Left renal cortex interstitium (tissue), 4 donors: ENCODE data around the gene OOSP2. TPM values are rescaled to one million over a fixed set of nuclear protein-coding genes. Genes with fewer than 3 reads are reported as not detected.
"Not testable (repeated sequence)": the region's sequence is repeated elsewhere in the genome, so short reads cannot be mapped to it uniquely, and the experiment has no call there.

ENCODE experiments used
- DNase-seq, 4 donors: peaks; one replicate each; pipeline ENCODE4 v3.0.0-alpha.2; 2013; ENCODE audit warnings: low read depth in 4 of 4, low spot score in 2 of 4, missing footprints in 1 of 4
- polyA plus RNA-seq, 4 donors: library from polyadenylated mRNA; unstranded; fragments of 120-200 nt; gene quantifications; one replicate each; pipeline ENCODE4 v1.2.1, GENCODE V29; 2013; ENCODE audit not compliant: insufficient read length in 4 of 4

Gene OOSP2
- not detected for polyA plus RNA-seq

DNA sequence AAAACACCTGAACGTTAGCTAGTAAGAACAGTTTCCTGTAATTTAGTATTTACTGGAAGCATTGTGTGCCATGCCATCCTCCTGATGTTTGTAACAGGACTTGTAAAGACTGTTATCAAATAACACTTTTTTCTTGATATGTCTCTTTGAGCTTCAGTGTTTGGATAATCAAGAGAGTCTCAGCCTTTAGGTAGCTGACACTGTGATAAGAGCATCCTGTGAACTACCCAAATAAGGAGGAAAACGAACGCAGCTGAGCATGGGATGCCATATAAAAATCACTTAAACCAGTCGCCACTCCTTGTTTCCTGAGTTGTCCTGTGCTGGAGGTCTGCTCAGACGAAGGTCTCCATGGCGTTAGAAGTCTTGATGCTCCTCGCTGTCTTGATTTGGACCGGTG, at the start of gene OOSP2:
Gene OOSP2, plus strand, starts transcription at position 301 of the 400 bp plus-strand sequence. Its CDS starts 51 bp downstream, at position 352.
- DNase-seq = no peak

- no peak for DNase-seq
These were observed 49.8 kb upstream of the OOSP2 start for GRCh38 chr11:59990421-59990820.

DNA sequence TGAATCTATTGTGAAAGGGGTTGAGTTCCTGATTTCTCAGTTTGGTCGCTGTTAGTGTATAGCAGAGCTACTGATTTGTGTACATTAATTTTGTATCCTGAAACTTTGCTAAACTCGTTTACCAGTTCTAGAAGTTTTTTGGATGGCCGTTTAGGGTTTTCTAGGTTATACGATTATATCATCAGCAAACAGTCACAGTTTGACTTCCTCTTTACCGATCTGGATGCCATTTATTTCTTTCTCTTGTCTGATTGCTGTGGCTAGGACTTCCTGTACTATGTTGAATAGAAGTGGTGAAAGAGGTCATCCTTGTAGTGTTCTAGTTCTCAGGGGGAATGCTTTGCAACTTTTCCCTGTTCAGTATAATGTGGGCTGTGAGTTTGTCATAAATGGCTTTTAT, 47.8 kb upstream of the OOSP2 start:
- DNase-seq = no peak

- no peak for DNase-seq
These were observed 42.4 kb upstream of the OOSP2 start for GRCh38 chr11:59997800-59998199.

- no peak for DNase-seq
These were observed 40.5 kb upstream of the OOSP2 start for GRCh38 chr11:59999691-60000090.

GRCh38 chr11:60003729-60004128, 36.5 kb upstream of the OOSP2 start:
- DNase-seq = no peak

- DNase-seq = no peak
These were observed 34.8 kb upstream of the OOSP2 start for GRCh38 chr11:60005360-60005759.

DNA sequence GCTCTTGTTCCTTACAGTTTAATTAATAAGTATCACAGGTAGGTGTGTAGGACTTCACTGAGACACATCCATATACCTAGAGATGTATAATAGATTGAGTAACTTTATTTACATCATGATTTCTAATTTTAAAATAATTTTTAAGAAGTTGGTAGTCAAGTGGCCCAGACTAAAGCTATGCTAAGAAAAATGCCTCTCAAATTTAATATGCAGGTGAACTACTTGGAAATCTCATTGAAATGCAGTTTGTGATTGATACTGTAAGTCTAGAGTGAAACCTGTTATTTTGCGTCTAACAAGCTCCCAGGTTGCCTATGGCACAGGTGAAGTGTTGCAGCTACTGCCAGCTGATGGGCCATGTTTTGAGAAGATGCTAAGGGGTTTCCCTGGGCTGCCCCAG, 23.3 kb upstream of the OOSP2 start, which contains the start of gene OOSP4B:
Gene OOSP4B, plus strand, starts transcription at position 301 of the 400 bp plus-strand sequence.
- no peak for DNase-seq

DNA sequence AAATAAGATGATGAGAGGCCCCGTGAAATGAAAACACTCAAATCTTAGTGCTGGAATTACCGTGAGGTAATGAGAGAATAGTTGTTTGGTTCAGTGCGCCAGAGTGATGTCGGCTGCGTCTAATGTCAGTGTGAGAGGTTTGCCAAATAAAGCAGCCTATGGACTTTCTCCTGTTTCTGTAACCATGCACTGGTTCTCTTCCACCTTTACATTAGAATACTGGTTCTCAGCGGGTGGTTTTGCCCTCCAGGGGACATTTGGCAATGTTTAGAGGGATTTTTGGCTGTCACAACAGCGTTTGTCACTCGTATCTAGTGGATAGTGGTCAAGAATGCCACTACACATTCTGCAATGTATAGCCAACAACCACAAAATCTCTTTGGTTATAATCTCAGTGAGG, 22.2 kb upstream of the OOSP2 start:
- no peak for DNase-seq

GRCh38 chr11:60020376-60020775, 19.8 kb upstream of the OOSP2 start:
- DNase-seq = not testable (repeated sequence)

DNA sequence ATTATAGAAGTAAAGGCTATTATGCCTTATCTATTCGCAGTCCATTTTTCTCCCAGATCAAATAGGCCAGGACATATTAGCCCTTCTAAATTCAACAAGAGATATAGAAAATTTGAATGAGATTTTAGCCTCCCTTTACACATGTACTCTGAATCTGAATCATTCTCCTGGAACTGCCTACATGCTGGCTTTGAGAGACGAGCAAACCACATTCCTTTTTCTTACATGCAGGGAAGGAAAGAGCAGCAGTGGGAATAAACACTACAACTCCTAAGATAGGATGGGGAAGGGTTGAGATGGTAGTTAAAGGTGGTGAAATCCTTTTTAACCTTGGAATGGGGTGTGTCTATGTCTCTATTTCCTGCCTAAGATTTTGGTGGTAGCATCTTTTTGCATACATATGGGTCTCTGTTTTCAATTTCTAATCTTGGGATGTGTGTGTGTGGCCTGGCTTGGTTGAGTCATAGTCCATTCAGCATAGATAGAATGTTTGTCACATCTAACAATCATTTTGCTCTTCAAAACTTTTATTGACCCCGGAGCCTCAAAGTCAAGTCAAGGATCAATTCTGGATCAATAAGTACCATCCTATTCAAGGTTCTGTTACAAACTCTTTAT, 11.1 kb upstream of the OOSP2 start:
- DNase-seq = no peak

GRCh38 chr11:60050422-60050821, 10.2 kb downstream of the OOSP2 start:
- not testable (repeated sequence) for DNase-seq

DNA sequence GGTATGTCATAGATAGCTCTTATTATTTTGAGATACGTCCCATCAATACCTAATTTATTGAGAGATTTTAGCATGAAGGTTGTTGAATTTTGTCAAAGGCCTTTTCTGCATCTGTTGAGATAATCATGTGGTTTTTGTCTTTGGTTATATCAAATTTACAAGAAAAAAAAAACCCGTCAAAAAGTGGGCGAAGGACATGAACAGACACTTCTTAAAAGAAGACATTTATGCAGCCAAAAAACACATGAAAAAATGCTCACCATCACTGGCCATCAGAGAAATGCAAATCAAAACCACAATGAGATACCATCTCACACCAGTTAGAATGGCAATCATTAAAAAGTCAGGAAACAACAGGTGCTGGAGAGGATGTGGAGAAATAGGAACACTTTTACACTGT, 10.6 kb downstream of the OOSP2 start:
- DNase-seq = not testable (repeated sequence)

- no peak for DNase-seq
These were observed 16.2 kb downstream of the OOSP2 start, which contains the start of gene MS4A3 for GRCh38 chr11:60056349-60056969. TSS of gene MS4A3 (plus strand) at chr11:60056665. CDS start at chr11:60061161, 4,496 bp downstream.

DNA sequence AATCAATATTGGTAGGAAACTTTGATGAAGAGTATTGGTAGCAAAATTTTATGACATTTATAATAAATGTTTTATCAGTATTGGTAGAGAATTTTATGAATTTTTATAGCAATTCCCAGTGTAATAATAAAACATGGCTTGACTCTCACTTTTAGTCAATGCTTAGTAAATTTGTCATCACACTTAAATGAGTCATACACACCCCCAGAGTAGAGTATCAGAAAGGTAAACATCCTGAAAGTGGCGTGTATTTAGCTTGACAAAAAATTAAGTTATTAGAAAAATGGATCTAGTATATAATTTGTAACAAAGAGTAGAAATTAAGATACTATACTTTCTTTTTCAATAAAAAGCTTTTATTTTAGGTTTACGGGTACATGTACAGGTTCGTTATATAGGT, 18.8 kb downstream of the OOSP2 start:
- no peak for DNase-seq

- DNase-seq = no peak
These were observed 19.5 kb downstream of the OOSP2 start for GRCh38 chr11:60059521-60060240.

DNA sequence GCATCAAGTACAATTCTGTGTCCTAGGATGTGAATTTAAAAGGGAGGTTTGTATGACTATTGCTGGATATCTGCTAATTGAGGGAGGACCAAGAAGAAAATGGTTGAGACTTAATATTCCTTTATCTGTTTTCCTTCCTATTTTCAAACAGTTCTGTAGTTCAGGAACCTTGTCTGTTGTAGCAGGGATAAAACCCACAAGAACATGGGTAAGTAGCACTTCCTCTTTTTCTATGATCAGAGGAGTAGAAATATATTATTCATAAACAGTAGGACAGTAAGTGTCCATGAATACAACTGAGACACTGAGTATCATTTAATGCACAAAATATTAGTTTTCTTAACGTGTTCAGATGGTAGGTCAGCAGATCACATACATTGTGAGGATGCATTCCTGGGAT, 23.9 kb downstream of the OOSP2 start:
- DNase-seq = no peak

DNA sequence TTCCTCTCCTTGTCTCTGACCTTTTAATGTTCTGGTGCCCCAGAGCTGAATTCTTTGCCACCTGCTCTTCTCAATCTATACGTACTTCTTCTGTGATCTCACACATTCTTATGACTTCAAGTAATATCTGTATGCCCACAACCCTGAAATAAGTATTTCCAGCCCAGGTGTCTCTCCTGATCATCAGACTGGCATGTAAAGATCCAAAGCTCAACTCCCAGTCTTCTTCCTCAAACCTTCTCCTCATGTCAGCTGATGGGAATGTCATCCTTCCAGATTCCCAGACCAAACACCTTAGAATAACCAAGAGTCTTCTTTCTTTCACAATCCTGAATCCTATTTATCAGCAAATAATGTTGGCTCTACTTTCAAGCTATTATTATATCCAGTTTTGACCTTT, 25.6 kb downstream of the OOSP2 start:
- DNase-seq = no peak

DNA sequence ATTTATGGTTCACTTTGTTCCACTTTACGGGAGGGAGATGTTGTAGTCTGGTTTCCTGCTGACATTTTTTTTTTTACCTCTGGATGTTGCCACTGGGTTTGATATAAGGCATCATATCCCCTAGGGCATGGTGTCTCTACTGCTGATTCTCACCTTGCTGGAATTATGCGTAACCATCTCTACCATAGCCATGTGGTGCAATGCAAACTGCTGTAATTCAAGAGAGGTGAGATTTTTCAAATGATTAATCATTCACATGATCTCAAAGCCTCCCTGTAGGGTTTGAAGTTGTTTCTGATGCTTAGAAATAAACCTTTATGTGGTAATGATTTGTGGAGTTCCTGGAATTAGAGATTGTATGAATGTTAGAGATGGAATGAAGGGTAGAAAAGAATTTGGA, 29.2 kb downstream of the OOSP2 start:
- no peak for DNase-seq

DNA sequence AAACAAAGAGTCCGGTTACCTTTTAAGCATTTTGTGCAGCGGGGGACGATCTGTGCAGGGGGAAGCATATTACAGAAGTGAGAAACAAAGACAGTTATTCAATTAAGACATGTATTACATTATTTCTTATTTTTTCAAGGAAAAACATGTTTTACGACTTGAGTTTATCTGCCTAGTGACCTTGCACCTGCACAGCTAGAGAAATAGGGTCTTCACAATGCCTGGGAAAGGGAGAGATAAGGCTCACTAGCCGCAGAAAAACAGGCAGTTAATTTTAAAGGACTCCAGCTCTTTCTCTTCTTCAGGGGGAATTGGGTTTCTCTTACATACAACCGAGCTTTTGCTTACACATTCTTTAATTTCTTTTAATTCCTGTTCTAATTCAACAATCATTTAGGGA, 31.4 kb downstream of the OOSP2 start:
- not testable (repeated sequence) for DNase-seq

- DNase-seq = no peak
These were observed 37.1 kb downstream of the OOSP2 start for GRCh38 chr11:60077216-60077817.
